ENCODE measurements around the gene DLG5. TPM values are rescaled to one million over a fixed set of nuclear protein-coding genes. Genes with fewer than 3 reads are reported as not detected.

DLG5 gene
- total and polyA plus RNA-seq, 2 donors (not counting 1 experiment from before 2014, with no cell fraction given), result 0.51 to 0.54 TPM

DNA sequence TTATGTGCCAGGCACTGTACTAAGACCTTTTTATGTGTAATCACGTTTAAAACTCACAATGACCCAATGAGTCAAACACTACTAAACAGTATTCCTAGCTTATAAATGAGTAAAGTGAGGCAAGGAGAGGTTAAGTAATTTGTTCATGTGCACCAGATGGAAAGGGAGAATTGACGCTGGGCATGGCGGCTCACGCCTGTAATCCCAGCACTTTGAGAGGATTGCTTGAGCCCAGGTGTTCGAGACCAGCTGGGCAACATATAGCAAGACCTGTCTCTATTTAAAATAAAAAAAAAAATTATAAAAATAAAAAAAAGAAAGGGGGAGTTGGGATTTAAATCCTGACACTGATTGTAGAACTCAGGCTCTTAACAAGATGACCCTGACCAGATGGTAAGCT is 46.7 kb upstream of the DLG5 start:
- Histone ChIP-seq H2AFZ (ENCODE audit: insufficient read depth, low read depth, low read length, poor library complexity, severe bottlenecking) (no peak overlapping the region), H3K79me2 (ENCODE audit: control insufficient read depth, insufficient read depth, low read length) (no peaks in the 10 kb centered on the region), H3K4me1 (ENCODE audit: control insufficient read depth in 2 of 2, insufficient read depth in 2 of 2, low read length in 2 of 2) (no peaks in the 10 kb centered on the region), H3K9ac (ENCODE audit: low read length) (no peak overlapping the region), H3K4me2 (replicated peaks; ENCODE audit: low read depth, low read length, poor library complexity, severe bottlenecking) (no peak overlapping the region), H3K9me3 (ENCODE audit: control extremely low read depth in 1 of 3, control insufficient read depth in 2 of 3, insufficient read depth in 1 of 3, low read length in 2 of 3) (no peaks in the 10 kb centered on the region), H4K20me1 (ENCODE audit: control insufficient read depth, insufficient read depth, low read length, poor library complexity, severe bottlenecking) (no peaks in the 10 kb centered on the region), H3K27ac (ENCODE audit: low read length in 2 of 2) (no peak overlapping the region), H3K36me3 (replicated peaks in 1 of 2; ENCODE audit: control extremely low read depth in 1 of 2, control insufficient read depth in 1 of 2, extremely low read depth in 1 of 2, insufficient read depth in 2 of 2, low read length in 1 of 2) (peaks cover 0 to 21% of the 10 kb centered on the region in 2 experiments), H3K4me3 (ENCODE audit: control extremely low read depth in 1 of 5, extremely low read depth in 1 of 5, insufficient read depth in 1 of 5, low read depth in 2 of 5, low read length in 4 of 5) (no peak overlapping the region), H3K27me3 (replicated peaks in 1 of 4; ENCODE audit: control extremely low read depth in 1 of 4, control insufficient read depth in 3 of 4, insufficient read depth in 4 of 4, low read length in 3 of 4) (no peaks in the 10 kb centered on the region)
- Mint-ChIP-seq H3K4me3 (no peak overlapping the region), H3K4me1 (peaks cover 5% of the 10 kb centered on the region), H3K27me3 (no peaks in the 10 kb centered on the region), H3K9me3 (ENCODE audit: insufficient read depth) (no peaks in the 10 kb centered on the region), H3K27ac (no peak overlapping the region)
- DNase-seq (no peak), ATAC-seq (ENCODE audit: low read depth) (no peak)
- ChIA-PET POLR2A (interaction anchor here (0.7 kb wide), 1 partner anchor 1478 kb away, joined by 3 read pairs; no protein-coding TSS in a partner anchor), CTCF (interaction anchor here (0.7 to 0.8 kb wide), 2 partner anchors 127 to 1494 kb away, joined by 3 to 5 read pairs; no protein-coding TSS in a partner anchor)
- intact Hi-C loops (cut with micrococcal nuclease), result no loop called here
- no peak for TF ChIP-seq EZH2 (IDR thresholded peaks at IDR 0.05; ENCODE audit: borderline replicate concordance, insufficient read depth, low read depth, low read length, poor library complexity, severe bottlenecking)
- TF ChIP-seq, protein P1, sequence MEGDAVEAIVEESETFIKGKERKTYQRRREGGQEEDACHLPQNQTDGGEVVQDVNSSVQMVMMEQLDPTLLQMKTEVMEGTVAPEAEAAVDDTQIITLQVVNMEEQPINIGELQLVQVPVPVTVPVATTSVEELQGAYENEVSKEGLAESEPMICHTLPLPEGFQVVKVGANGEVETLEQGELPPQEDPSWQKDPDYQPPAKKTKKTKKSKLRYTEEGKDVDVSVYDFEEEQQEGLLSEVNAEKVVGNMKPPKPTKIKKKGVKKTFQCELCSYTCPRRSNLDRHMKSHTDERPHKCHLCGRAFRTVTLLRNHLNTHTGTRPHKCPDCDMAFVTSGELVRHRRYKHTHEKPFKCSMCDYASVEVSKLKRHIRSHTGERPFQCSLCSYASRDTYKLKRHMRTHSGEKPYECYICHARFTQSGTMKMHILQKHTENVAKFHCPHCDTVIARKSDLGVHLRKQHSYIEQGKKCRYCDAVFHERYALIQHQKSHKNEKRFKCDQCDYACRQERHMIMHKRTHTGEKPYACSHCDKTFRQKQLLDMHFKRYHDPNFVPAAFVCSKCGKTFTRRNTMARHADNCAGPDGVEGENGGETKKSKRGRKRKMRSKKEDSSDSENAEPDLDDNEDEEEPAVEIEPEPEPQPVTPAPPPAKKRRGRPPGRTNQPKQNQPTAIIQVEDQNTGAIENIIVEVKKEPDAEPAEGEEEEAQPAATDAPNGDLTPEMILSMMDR (IDR thresholded peaks at IDR 0.05), result no peak
- no CpG with 5 or more reads among the region's 5 CpGs for WGBS (ENCODE audit: insufficient coverage)

DNA sequence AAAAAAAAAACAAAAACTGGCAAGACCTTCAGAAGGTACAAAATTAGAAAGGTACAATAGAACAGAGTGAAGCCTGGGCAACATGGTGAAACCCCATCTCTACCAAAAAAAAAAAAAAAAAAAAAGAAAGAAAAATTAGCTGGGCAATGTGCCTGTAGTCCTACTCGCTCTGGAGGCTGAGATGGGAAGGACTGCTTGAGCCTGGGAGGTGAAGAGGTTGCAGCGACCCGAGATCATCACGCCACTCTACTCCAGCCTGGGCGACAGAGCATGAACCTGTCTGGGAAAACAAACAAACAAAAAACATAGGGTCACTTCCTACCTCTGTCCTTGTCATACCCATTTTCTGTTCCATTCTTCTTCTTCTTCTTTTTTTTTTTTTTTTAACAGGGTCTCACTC is 45.6 kb upstream of the DLG5 start:
- Histone ChIP-seq H3K9ac (ENCODE audit: low read length) (no peak overlapping the region), H3K27ac (ENCODE audit: low read length in 2 of 2) (no peak overlapping the region), H3K9me3 (ENCODE audit: control extremely low read depth in 1 of 3, control insufficient read depth in 2 of 3, insufficient read depth in 1 of 3, low read length in 2 of 3) (no peaks in the 10 kb centered on the region), H3K79me2 (ENCODE audit: control insufficient read depth, insufficient read depth, low read length) (no peaks in the 10 kb centered on the region), H3K27me3 (replicated peaks in 1 of 4; ENCODE audit: control extremely low read depth in 1 of 4, control insufficient read depth in 3 of 4, insufficient read depth in 4 of 4, low read length in 3 of 4) (no peaks in the 10 kb centered on the region), H3K4me3 (ENCODE audit: control extremely low read depth in 1 of 5, extremely low read depth in 1 of 5, insufficient read depth in 1 of 5, low read depth in 2 of 5, low read length in 4 of 5) (no peak overlapping the region), H3K4me1 (ENCODE audit: control insufficient read depth in 2 of 2, insufficient read depth in 2 of 2, low read length in 2 of 2) (no peaks in the 10 kb centered on the region), H4K20me1 (ENCODE audit: control insufficient read depth, insufficient read depth, low read length, poor library complexity, severe bottlenecking) (no peaks in the 10 kb centered on the region), H2AFZ (ENCODE audit: insufficient read depth, low read depth, low read length, poor library complexity, severe bottlenecking) (no peak overlapping the region), H3K4me2 (replicated peaks; ENCODE audit: low read depth, low read length, poor library complexity, severe bottlenecking) (no peak overlapping the region), H3K36me3 (replicated peaks in 1 of 2; ENCODE audit: control extremely low read depth in 1 of 2, control insufficient read depth in 1 of 2, extremely low read depth in 1 of 2, insufficient read depth in 2 of 2, low read length in 1 of 2) (peaks cover 0 to 9% of the 10 kb centered on the region in 2 experiments)
- WGBS (ENCODE audit: insufficient coverage), result 94% methylated on average over 5 of the region's 5 CpGs
- CTCF ChIA-PET, result no interaction called here
- H3K9me3 Mint-ChIP-seq (ENCODE audit: insufficient read depth), result no peaks in the 10 kb centered on the region
- H3K4me3 Mint-ChIP-seq, result no peak overlapping the region
- peaks cover 5% of the 10 kb centered on the region for H3K4me1 Mint-ChIP-seq
- no peaks in the 10 kb centered on the region for H3K27me3 Mint-ChIP-seq
- POLR2A ChIA-PET, result no interaction called here
- ATAC-seq (ENCODE audit: low read depth) (no peak), DNase-seq (no peak)
- no peak for TF ChIP-seq EZH2 (IDR thresholded peaks at IDR 0.05; ENCODE audit: borderline replicate concordance, insufficient read depth, low read depth, low read length, poor library complexity, severe bottlenecking)
- TF ChIP-seq, protein P1 (IDR thresholded peaks at IDR 0.05), result no peak
- intact Hi-C loops (cut with micrococcal nuclease), result no loop called here
- no peak overlapping the region for H3K27ac Mint-ChIP-seq
